ENCODE data around the gene MRC1. TPM values are rescaled to one million over a fixed set of nuclear protein-coding genes. Genes with fewer than 3 reads are reported as not detected.
A peak's percentile ranks its signal among the peaks of the same experiment; 100 is the strongest.
"Not testable (repeated sequence)": the region's sequence is repeated elsewhere in the genome, so short reads cannot be mapped to it uniquely, and the experiment has no call there.

MRC1 gene
- polyA plus RNA-seq, 3 donors = 8.4 to 10.3 (median 8.9) TPM

GRCh38 chr10:17891435-17891834 lies 82.3 kb downstream of the MRC1 start:
- DNase-seq = no peak

- no peak for DNase-seq
Observed at GRCh38 chr10:17904564-17904963, 95.4 kb downstream of the MRC1 start.

GRCh38 chr10:17905491-17905890 lies 96.3 kb downstream of the MRC1 start:
- no peak for DNase-seq

- no peak for DNase-seq
Observed at GRCh38 chr10:17906002-17906401, 96.9 kb downstream of the MRC1 start.

GRCh38 chr10:17907641-17908040 lies 98.5 kb downstream of the MRC1 start:
- no peak for DNase-seq

GRCh38 chr10:17910125-17910789 lies 101.1 kb downstream of the MRC1 start:
- DNase-seq = peak; percentile 28

GRCh38 chr10:17912754-17913153 lies 103.6 kb downstream of the MRC1 start:
- no peak for DNase-seq

GRCh38 chr10:17913604-17914003 lies 104.5 kb downstream of the MRC1 start:
- no peak for DNase-seq

- no peak for DNase-seq
Observed at GRCh38 chr10:17914169-17915045, 105.3 kb downstream of the MRC1 start.

- DNase-seq = no peak
Observed at GRCh38 chr10:17915181-17915580, 106.0 kb downstream of the MRC1 start.

GRCh38 chr10:17918187-17918903 lies 109.2 kb downstream of the MRC1 start:
- DNase-seq = no peak

- no peak for DNase-seq
Observed at GRCh38 chr10:17921378-17921777, 112.2 kb downstream of the MRC1 start.

GRCh38 chr10:17923728-17924127 lies 114.6 kb downstream of the MRC1 start:
- peak; percentile 2 for DNase-seq

- no peak for DNase-seq
Observed at GRCh38 chr10:17943033-17943745, 134.0 kb downstream of the MRC1 start.

GRCh38 chr10:17950269-17950668 lies 141.1 kb downstream of the MRC1 start:
- DNase-seq = not testable (repeated sequence)

- no peak for DNase-seq
Observed at GRCh38 chr10:17950726-17951125, 141.6 kb downstream of the MRC1 start.

GRCh38 chr10:17951868-17952371 lies 142.8 kb downstream of the MRC1 start, which contains the start of gene SLC39A12:
SLC39A12 (plus strand) TSS chr10:17951918; CDS start chr10:17953277, 1,359 bp downstream.
- DNase-seq = no peak

- DNase-seq = not testable (repeated sequence)
Observed at GRCh38 chr10:17954372-17954771, 145.2 kb downstream of the MRC1 start.

GRCh38 chr10:17954861-17955260 lies 145.7 kb downstream of the MRC1 start:
- DNase-seq = no peak

GRCh38 chr10:17958049-17958448 lies 148.9 kb downstream of the MRC1 start:
- no peak for DNase-seq

- no peak for DNase-seq
Observed at GRCh38 chr10:17959870-17960269, 150.7 kb downstream of the MRC1 start.

Measured in renal pelvis (tissue), 4 donors.